Uterus (tissue), 4 donors: ENCODE results near the gene CYFIP1. TPM values are rescaled to one million over a fixed set of nuclear protein-coding genes. Genes with fewer than 3 reads are reported as not detected.

Experiments used
- DNase-seq, 2 donors: peaks; one replicate each; pipeline ENCODE4 v3.0.0-alpha.2; 2019 to 2020
- H3K27ac ChIP-seq, 2 donors: fragments of 200-600 bp; sonication (generic); 1 replicate in 1 of 2; 2 replicates in 1 of 2; pipeline ENCODE4 v1.5.1; 2016 to 2018
- H3K27me3 ChIP-seq, 2 donors: fragments of 200-600 bp; sonication (generic); one replicate each; pipeline ENCODE4 v1.5.1; 2018 to 2019; ENCODE audit warnings: control low read depth in 1 of 2
- H3K36me3 ChIP-seq, 2 donors: fragments of 200-600 bp; sonication (generic); one replicate each; pipeline ENCODE4 v1.5.1; 2019; ENCODE audit warnings: control low read depth in 1 of 2
- H3K4me1 ChIP-seq, 2 donors: fragments of 200-600 bp; sonication (generic); one replicate each; pipeline ENCODE4 v1.5.1; 2018 to 2019; ENCODE audit warnings: control low read depth in 1 of 2
- H3K4me3 ChIP-seq, 2 donors: fragments of 200-600 bp; sonication (generic); 1 replicate in 1 of 2; 2 replicates in 1 of 2; pipeline ENCODE4 v1.5.1; 2018 to 2019; ENCODE audit warnings: mild to moderate bottlenecking in 1 of 2
- H3K9me3 ChIP-seq, 2 donors: fragments of 200-600 bp; sonication (generic); one replicate each; pipeline ENCODE4 v1.5.1; 2019; ENCODE audit warnings: control low read depth in 1 of 2
- POLR2A ChIP-seq, 2 donors: fragments of 450-650 bp; IDR thresholded peaks; one replicate each; pipeline ENCODE4 v1.6.1; 2016; ENCODE audit warnings: antibody characterized with exemption in 2 of 2, mild to moderate bottlenecking in 1 of 2, moderate library complexity in 1 of 2
- intact Hi-C: fragments of 100-400 bp; cut with DNase I; formaldehyde crosslinking; loops from one replicate; pipeline ENCODE4 v1.15.1; 2023; ENCODE audit warnings: low total_unique reads
- total RNA-seq, 4 donors: library from RNA; depleted of rRNA in 3 of 4; stranded (reverse); fragments of >200 nt in 3 of 4; gene quantifications; one replicate each; pipeline versions ENCODE4 v1.1.0 to v1.2.4, GENCODE V29; 2014 to 2023
- TF ChIP-seq, protein P1 (sequence below), 4 experiments: fragments of 200-600 bp in 2 of 4; fragments of 450-650 bp in 2 of 4; sonication (generic) in 2 of 4; IDR thresholded peaks; one replicate each; pipeline ENCODE4 v1.5.1; 2016 to 2019; ENCODE audit warnings: antibody characterized with exemption in 4 of 4, mild to moderate bottlenecking in 2 of 4, moderate library complexity in 1 of 4
- donor health status: DM: yes; HTN: yes; CAD: no.

The CYFIP1 gene
- total RNA-seq, 4 donors from 2014 or later = 61.5 to 145 (median 101) TPM

DNA sequence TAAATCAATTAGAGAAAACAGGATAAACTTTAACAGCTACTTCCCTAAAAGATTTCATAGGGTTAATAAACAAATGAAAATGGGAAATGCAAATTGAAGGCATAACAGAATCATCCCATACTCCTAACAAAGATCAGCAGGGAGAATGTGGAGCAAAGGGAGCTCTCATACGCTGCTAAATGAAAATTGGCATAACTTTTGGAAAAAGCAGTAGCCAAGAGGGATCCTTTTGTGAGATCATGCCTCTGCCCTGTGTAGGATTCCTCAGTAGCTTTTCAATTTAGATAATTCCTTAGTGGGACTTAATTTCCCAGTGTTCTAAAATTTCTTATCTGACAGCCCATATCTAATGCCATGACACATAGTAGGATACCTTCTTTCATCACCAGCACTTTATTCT lies 123.5 kb downstream of the CYFIP1 start:
- H3K27ac ChIP-seq = no peak overlapping the region
- intact Hi-C loops = no loop called here
- no peak for DNase-seq
- no peaks in the 10 kb centered on the region for H3K36me3 ChIP-seq
- no peaks in the 10 kb centered on the region for H3K4me1 ChIP-seq
- no peak for TF ChIP-seq POLR2A (IDR thresholded peaks at IDR 0.05)
- TF ChIP-seq, protein P1, sequence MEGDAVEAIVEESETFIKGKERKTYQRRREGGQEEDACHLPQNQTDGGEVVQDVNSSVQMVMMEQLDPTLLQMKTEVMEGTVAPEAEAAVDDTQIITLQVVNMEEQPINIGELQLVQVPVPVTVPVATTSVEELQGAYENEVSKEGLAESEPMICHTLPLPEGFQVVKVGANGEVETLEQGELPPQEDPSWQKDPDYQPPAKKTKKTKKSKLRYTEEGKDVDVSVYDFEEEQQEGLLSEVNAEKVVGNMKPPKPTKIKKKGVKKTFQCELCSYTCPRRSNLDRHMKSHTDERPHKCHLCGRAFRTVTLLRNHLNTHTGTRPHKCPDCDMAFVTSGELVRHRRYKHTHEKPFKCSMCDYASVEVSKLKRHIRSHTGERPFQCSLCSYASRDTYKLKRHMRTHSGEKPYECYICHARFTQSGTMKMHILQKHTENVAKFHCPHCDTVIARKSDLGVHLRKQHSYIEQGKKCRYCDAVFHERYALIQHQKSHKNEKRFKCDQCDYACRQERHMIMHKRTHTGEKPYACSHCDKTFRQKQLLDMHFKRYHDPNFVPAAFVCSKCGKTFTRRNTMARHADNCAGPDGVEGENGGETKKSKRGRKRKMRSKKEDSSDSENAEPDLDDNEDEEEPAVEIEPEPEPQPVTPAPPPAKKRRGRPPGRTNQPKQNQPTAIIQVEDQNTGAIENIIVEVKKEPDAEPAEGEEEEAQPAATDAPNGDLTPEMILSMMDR (IDR thresholded peaks at IDR 0.05) = no peak
- H3K4me3 ChIP-seq = no peak overlapping the region
- H3K9me3 ChIP-seq = no peaks in the 10 kb centered on the region
- no peaks in the 10 kb centered on the region for H3K27me3 ChIP-seq

DNA sequence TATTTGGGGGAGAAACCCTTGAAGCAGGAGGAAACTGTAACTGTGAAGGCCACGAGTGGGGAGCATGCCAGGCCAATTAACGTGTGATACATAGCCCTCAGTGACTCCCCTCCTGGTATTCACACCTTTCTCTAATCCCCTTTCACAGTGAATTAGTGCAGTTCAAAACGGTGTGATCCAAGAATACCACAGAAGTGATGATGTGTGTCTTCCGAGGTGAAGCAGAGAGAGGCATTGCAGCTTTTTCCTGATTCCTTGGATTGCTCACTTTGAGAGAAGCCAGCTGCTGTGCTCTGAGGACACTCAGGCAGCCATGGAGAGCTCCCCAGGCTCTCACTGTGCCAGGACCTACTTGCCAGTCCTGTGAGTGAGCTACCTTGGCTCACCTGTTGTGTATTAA lies 124.4 kb downstream of the CYFIP1 start:
- H3K4me3 ChIP-seq = no peak overlapping the region
- TF ChIP-seq, protein P1 (IDR thresholded peaks at IDR 0.05) = no peak
- TF ChIP-seq POLR2A (IDR thresholded peaks at IDR 0.05) = no peak
- H3K9me3 ChIP-seq = no peaks in the 10 kb centered on the region
- intact Hi-C loops = no loop called here
- no peaks in the 10 kb centered on the region for H3K27me3 ChIP-seq
- no peaks in the 10 kb centered on the region for H3K4me1 ChIP-seq
- H3K36me3 ChIP-seq = no peaks in the 10 kb centered on the region
- no peak overlapping the region for H3K27ac ChIP-seq
- no peak for DNase-seq

DNA sequence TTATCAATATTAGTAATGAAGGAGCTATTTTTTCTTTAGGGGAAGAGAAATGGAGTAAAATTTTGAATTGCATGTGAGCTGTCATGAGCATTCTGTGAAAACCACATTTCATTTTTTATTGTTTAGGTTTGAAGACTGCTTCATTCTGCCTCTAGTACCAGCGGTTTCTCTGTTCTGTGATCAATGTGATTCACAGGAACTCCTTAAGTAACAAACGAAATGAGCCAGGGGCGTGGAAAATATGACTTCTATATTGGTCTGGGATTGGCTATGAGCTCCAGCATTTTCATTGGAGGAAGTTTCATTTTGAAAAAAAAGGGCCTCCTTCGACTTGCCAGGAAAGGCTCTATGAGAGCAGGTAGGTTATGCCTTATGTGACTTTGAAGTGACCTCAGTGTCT lies 128.7 kb downstream of the CYFIP1 start:
- no peak for DNase-seq
- Histone ChIP-seq H3K36me3 (no peaks in the 10 kb centered on the region), H3K4me3 (no peak overlapping the region), H3K27ac (no peak overlapping the region), H3K27me3 (no peaks in the 10 kb centered on the region), H3K4me1 (no peaks in the 10 kb centered on the region), H3K9me3 (no peaks in the 10 kb centered on the region)
- TF ChIP-seq, protein P1 (IDR thresholded peaks at IDR 0.05) = no peak
- no peak for TF ChIP-seq POLR2A (IDR thresholded peaks at IDR 0.05)
- intact Hi-C loops = no loop called here

DNA sequence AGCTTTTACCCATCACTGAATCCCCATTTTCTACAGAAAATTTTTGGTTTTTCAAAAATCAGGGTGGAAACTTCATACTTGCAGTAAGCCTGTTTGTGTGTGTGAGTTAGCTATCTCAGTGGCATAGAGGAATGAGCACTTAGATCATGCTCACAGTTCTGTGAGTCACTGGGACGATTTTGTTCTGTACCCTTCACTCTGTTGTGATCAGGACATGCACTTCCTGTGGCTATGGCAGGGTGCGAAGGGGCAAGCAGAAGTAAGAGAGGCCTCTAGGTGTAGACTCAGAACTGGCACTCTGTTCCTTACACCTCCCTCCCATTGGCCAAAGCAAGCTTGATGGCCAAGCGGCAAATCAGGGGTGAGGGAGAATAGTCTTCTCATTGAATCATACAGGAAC lies 130.1 kb downstream of the CYFIP1 start:
- no peak overlapping the region for H3K4me3 ChIP-seq
- no peaks in the 10 kb centered on the region for H3K9me3 ChIP-seq
- H3K36me3 ChIP-seq = no peaks in the 10 kb centered on the region
- no peaks in the 10 kb centered on the region for H3K4me1 ChIP-seq
- DNase-seq = no peak
- no peak for TF ChIP-seq POLR2A (IDR thresholded peaks at IDR 0.05)
- TF ChIP-seq, protein P1 (IDR thresholded peaks at IDR 0.05) = no peak
- no peak overlapping the region for H3K27ac ChIP-seq
- intact Hi-C loops = no loop called here
- H3K27me3 ChIP-seq = no peaks in the 10 kb centered on the region

DNA sequence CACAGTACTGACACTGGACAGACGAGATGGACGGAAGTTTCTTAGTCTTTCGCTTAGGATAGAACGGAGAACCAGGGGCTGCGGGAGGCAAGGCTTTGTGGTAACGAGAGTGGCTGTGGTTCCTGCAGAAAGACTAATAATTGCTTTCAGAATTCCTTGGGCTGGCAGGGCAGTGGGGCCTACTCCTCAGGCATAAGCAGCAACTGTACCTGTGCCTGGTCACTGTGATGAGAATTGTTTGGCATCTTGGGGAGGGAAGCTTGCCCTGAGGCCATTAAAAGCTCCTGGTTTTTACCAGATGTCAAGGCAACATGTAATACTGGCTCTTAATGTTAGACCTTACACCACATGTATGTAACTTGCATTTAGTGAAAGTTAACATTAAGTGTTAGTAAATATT lies 134.1 kb downstream of the CYFIP1 start:
- H3K36me3 ChIP-seq = no peaks in the 10 kb centered on the region

More for the DNA sequence above, 134.1 kb downstream of the CYFIP1 start:
- Histone ChIP-seq H3K27ac (no peak overlapping the region), H3K4me3 (no peak overlapping the region), H3K4me1 (peaks cover 0 to under 1% of the 10 kb centered on the region in 2 donors), H3K9me3 (no peaks in the 10 kb centered on the region), H3K27me3 (no peaks in the 10 kb centered on the region)
- intact Hi-C loops = no loop called here
- no peak for TF ChIP-seq POLR2A (IDR thresholded peaks at IDR 0.05)
- TF ChIP-seq, protein P1 (IDR thresholded peaks at IDR 0.05) = no peak
- no peak for DNase-seq
